Activated CD4-positive, alpha-beta T cell treated with anti-CD3 and anti-CD28 coated beads for 48 hours (primary cell): ENCODE measurements around the gene LRRC49.
"Not testable (repeated sequence)": the region's sequence is repeated elsewhere in the genome, so short reads cannot be mapped to it uniquely, and the experiment has no call there.

Source experiments
- DNase-seq: peaks from one replicate; pipeline ENCODE4 v3.0.0-alpha.2; 2020

The LRRC49 gene

DNA sequence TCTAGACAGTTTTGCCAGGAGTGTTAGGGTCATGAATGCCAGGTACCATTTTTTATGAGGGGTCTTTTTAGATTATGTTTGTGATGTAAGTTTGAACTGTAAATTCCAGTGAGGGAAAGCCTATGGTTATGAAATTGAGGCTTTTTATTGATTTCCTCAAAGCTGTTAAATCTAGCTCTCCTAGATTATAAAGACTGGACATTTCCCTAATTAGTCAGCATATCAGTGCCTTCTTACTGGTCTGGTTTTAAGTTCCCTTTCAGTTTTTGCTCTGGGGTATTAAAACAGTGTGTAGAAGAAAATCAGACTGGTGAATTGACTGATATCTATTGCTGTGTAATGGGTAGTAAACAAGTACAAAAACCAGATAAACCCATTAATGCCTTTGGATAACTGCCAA lies 39.2 kb downstream of the LRRC49 start:
- no peak for DNase-seq

DNA sequence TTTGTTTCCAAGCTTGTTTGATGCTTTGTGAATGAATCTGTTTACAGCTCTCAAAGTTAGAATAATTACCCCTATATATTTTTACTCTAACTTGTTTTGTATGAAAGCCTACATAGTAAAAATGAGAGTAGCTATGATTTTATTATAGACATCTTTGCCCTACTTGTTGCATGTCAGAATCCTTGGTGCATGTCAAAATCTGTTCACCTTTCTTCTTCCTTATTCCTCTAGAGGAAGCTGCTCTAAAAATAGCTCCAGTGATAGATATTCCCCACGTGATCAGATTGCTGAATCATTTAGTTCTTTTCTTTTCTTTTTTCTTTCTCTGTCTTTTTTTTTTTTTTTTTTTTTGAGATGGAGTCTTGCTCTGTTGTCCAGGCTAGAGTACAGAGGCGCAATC lies 39.8 kb downstream of the LRRC49 start:
- DNase-seq: no peak

DNA sequence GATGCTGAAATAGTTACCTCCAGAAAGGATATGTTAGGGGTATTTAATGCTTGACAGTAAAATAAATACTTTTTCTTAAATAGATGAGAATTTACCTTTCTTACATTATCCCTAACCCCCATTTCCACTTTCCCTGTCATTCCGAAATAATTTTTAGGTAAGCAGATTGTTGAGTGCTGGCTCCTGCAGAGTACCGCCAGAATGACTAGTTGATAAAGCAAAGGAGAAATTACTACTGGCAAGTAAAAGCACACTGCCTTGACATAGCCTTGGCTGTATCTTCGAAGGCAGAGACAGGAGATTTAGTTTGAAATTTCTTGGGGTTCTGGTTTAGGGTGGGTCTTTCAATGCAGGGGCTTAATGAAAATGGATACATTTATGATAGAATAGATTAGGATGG lies 40.8 kb downstream of the LRRC49 start:
- DNase-seq: no peak

DNA sequence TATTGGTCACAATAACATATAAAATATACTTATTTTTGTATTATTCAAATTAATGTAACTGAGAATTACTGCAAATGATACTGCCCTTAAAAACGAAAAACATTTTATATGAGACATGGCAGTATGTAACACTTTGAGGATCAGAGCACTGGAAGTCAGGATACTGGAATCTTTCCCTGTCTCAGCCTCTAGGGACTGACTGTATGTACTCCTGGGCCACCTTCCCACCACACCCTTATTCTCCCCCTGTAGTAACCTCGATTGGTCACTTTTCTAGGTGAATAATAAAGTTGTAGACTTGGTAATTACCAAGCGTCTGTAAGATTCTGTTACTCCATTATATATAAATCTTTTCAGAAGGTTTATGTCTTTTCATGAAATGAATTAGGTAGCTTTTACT lies 43.0 kb downstream of the LRRC49 start:
- DNase-seq: no peak

DNA sequence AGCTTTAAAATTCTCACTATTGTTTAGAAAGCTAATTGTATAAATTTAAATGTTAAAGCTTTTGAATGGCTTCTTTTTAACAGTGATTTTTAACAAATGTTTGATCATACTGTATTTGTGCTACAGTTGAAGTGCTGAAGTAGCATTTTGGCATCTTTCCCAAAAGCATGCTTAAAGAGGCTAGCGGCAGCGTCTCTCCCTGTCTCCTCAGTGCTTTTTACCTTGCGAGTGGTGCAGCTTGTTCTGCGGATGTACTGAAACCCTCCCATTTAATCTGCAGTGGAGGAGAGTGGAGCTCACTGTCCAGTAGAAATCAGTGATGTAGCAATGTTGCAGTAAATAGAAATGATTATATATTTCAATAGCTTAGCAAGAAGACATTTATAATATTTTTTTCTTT lies 43.7 kb downstream of the LRRC49 start:
- DNase-seq: no peak

DNA sequence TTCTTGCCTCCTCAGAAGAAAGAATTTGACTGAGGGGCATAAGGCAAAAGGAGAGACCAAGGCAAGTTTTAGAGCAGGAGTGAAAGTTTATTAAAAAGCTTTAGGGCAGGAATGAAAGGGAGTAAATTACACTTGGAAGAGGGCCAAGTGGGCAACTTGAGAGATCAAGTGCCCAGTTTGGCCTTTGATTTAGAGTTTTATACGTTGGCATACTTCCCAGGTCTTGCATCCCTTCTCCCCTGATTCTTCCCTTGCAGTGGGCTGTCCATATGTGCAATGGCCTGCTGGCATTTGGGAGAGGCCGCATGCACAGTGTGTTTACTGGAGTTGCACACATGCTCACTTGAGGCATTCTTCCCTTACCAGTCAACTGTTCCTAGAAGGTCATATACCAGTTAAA lies 50.7 kb downstream of the LRRC49 start:
- DNase-seq: not testable (repeated sequence)

DNA sequence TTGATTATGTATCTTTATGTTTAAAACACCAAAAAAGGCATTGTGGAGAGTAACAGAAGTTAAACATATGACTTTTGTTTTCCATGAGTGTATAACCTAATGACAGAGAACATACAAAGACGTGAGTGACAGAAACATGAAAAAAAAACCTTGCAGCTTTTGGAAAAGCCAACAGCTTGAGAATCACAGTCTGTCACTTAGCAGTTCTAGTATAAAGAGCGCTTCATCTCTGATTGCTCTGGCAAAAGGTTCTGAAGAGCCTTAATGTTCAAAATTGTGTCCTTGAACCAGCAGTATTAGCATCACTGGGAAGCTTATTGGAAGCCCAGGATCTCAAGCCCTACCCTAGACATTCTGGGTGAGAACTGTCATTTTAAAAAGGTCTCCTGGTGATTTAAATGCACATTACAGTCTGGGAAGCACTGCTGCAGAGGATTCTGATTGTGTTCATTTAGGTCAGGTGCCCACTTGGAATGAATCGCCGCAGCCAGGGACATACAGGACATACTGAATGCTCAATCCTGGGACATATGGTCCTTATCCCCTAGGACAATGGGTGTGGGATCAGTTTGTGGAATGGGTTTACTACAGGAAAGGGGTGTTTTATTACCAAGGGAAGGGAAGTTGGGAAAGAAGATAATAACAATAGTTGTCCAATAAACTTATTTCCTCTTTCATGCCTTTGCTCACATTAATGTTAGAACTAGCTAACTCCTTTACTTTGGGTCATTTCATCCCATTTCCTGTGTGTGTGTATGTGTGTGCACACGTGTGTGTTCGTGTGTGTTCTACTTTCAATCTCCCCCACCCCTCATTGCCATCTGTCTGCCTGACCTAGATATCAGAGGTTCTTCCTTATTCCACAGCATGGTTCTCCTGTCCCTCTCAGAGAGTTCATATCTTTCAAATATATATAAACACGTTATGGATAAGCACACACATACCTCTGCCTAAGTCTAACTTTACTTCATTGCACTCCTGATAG lies 55.0 kb downstream of the LRRC49 start:
- DNase-seq: no peak

DNA sequence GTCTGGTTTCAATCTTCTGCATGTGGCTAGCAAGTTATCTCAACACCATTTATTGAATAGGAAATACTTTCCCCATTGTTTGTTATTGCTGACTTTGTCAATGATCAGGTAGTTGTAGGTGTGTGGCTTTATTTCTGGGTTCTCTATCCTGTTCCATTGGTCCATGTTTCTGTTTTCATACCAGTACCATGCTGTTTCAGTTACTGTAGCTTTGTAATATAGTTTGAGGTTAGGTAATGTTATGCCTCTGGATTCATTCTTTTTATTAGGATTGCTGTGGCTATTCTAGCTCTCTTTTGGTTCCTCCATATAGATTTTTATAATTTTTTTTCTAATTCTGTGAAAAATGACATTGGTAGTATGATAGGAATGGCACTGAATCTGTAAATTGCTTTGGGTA lies 58.3 kb downstream of the LRRC49 start:
- no peak for DNase-seq

DNA sequence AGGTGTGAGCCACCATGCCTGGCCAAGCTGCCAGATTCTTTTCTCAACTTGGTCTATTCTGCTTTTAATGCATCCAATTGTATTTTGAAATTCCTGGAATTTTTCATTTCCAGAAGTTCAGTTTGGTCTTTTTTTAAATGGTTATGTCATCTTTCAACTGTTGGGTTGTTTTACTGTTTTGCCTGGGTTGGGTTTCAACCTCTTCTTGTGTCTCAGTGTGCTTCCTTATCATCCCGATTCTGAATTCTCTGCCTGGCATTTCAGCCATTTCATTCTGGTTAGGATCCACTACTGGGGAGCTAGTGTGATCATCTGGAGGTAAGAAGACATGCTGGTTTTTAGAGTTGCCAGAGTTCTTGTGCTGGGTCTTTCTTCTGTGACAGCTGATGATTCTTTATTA lies 61.5 kb downstream of the LRRC49 start:
- DNase-seq: no peak

DNA sequence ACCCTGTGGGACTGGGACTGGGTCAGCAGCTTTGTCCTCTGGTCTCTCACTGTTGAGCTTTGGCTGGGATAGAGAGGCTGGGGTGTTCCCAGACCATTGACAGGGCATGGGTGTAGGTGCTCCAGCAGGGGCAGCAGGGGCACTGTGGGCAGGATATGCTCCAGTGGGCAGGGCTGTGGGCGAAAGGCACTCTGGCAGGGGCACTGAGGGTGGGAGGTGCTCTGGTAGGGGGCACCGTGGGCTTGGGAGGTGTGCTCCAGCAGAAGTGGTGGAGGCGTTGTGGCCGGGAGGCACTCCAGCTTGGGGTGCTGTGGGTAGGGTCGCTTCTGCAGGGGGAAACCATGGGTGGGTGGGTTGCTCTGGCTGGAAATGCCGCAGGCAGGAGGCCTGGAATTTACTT lies 62.1 kb downstream of the LRRC49 start:
- no peak for DNase-seq

DNA sequence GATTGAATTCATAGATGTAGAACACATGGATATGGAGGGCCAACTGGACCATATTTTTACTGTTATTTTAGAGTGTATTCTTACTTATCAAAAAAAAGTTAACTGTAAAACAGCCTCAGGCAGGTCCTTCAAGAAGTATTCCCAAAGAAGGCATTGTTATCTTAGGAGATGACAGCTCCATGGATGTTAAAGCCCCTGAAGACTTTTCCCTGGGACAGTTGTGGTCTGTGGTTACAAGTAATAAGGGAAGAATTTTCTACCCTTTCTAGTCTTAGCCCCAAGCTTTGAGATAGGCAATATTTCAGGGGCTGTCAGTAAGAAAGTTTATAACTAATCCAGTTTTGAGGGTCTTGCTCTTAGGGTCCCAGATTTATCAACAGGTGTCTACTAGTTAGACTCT lies 62.5 kb downstream of the LRRC49 start:
- DNase-seq: no peak

DNA sequence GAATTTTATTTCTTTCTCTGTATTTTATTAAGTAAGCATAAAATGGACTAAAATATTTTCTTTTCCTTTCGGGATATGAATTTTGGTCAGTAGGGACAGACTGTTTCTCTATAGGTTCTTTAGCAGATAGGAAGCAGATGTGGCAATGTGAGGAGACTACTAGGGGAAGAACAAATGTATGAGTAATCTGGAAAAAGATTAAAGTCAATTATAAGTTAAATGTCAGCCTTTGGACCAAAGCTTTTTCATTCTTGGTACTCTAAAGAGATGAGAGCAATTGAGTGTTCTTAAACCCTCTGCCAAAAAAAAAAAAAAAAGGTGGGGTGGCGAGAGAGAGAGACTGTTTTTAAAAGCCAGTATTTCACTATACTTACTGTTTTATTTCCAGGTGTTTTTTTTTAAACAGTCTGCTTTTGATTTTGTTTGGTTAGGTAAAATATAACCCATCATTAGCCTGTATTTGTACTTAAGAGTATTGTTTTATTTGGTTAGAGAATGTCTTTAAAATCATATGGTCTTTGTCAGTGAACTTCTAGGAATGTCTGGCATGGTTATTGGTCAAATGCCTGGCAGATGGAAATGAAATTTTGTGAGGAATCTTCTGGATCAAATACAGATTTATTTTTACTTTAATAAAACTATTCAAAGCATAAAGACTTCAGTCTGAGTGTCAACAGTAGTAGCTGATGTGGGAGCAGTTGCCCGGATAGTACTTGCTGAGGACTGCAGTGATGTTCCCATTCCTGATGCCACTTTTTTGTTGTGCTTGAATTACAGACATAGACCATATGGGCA lies 63.8 kb downstream of the LRRC49 start:
- DNase-seq: no peak

DNA sequence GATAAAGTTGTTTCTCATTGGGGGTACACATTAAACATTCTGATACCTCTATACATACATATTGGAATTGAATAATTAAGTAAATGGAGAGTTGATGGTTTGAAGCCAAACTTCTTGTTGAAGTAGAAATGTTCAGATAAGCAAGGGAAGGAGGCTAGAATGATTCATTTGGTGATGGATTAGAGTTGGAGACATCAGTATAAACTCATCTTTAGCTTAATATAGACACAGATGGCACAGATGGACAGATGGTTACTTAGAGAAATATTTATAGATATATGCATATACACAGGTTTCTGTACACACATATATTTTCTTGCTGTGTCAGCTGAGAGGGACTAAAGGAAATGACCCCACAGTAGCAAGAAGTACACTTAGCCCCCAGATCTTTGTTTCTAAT lies 69.5 kb downstream of the LRRC49 start:
- no peak for DNase-seq

DNA sequence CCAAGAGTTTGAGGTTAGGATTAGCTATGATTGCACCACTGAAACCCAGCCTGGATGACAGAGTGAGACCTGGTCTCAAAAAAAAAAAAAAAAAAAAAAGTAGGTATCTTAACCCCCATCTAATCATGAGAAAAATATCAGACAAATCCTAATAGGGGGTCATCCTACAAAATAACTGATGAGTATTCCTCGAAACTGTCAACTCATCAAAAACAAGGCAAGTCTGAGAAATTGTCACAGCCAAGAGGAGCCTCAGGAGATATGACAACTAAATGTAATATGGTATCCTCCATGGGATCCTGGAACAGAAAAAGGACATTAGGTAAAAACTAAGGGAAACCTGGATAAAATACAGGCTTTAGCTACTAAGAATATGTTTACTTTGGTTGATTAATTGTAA lies 70.6 kb downstream of the LRRC49 start:
- no peak for DNase-seq

DNA sequence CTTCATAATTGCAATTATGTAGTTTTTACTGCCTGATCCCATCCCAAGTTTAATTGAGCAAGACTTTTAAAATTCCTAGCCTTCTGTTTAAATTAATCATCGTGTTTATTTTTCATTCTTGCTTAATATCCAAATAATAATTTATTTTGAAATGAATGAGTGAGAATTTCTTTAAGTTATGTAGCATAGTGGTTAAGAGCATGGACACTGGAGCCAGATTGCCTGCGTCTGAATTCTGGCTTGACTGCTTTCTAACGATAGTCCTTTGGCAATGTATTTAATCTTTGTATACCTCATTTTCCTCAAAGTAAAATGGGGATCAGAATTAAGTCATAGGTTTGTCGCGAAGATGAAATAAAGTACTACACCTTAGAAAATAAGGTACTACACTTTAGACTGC lies 71.4 kb downstream of the LRRC49 start:
- DNase-seq: no peak

DNA sequence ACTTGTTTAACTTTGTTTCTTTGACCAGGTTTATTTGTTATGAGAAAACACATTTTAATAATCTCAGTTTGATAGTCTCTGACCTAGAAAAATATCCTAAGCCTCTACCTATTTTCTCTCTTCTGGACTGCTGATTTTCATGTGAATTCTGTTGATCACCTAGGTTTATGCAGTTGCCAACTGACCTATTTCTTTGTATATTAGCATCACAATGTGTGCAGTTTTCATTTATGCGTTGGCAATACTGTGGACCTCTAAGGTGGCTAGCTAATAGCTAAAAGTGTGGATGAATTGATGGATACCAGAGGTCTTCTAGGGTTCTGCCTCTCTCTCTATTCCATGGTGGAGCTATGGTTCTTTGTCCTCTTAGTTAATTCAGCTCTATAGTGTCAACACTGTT lies 72.1 kb downstream of the LRRC49 start:
- DNase-seq: no peak

DNA sequence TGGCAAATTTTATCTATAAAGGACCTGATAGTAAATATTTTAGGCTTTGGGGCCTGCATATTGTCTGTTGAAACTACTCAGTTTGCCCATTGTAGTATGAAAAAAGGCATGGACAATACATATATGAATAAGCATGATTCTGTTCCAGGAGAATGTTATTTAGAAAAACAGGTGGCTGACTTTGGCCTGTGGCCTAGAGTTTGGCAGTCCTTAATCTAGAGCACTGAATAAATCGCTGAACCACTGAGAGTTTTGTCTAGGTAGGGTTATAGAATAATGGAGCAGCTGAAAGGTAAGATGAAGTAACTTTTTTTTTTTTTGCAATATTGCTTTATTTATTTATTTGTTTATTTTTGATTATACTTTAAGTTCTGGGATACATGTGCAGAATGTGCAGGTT lies 75.0 kb downstream of the LRRC49 start:
- DNase-seq: no peak

DNA sequence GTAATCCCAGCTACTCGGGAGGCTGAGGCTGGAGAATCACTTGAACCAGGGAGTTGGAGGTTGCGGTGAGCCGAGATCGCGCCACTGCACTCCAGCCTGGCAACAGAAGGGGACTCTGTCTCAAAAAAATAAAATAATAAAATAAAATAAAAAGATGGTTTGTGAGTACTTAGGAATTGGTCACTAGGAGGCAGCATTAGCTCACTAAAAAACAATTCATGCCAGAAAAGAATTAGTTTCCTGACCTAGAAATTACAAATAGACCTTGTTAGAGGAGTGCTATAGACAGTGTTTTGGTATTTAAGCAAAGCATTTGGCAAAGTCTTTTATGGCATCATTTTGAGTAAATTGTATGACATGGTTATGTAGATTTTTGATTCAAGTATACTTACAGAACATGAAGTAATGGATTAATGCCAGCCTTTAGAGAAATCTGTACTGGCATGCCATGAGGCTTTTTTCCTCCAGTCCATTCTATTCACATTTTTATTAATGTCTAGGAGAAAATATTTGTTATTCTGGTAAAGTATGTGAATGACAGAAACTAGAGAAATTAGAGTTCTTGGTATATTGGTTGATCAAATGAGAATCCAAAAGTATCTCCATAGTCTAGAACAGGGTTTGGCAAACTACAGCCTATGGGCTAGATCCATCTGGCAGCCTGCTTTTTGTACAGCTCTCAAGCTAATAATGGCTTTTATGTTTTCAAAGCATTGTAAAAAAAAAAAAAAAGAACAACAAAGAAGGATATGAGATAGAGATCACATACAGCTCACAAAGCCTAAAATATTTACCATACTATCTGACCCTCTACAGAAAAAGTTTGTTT lies 81.6 kb downstream of the LRRC49 start:
- no peak for DNase-seq

DNA sequence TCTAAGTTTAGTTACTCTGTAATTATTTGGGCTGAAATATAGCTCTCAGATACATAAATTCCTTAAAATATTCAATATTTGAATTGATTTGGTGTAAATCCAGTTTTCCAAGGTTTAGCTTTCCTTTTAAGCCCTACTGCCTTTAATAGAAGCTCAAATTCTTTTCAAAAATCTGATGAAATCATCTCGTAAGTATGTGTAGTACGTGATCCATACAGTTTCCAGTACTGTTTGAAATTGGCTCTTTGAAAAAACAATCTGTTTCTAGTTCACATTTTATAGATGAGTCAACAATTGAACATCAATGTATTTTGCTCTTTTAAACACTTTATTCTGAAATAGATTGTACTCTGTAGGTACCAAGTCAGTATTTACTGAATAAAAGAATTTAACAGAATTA lies 84.2 kb downstream of the LRRC49 start:
- no peak for DNase-seq

DNA sequence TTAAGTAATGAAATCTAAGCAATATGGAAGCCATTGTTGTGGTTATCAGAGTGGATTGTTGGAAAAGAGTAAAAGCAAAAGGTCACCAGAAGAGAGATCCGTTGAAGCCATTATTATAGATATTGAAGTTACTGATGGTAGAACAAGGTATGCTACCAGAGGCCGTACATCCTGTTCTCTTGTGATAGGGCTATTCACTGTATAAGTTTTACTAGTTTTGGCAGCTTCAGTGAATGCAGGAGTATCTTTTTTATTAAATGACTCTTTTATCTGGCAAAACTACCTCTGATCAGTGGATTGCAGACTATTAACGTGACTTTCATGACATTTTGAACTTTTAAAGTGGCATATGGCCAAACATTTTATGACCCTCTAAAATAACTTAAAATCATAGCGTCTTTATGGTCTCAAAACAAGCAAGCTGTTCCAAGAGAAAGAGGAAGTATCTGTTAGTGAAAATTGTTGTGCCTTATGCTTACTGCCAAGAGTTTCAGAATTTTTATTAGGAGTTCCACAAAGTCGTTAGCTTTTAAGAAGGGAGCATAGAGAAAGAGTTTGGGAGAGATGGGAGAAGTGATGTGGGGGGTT lies 102.9 kb downstream of the LRRC49 start:
- DNase-seq: no peak

DNA sequence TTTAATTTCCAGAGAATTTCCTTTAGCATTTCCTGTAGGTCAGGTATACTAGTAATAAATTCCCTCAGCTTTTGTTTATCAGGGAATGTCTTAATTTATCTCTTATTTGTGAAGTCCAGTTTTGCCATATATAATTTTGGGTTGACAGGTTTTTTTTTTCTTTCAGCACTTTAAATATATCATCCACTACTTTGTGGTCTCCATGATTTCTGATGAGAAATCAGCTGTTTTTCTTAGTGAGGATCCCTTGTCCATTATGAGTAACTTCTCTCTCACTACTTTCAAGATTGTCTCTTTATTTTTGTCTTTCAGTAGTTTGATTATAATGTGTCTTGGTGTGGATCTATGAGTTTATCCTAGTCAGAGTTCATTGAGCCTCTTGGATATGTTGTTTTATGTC lies 105.7 kb downstream of the LRRC49 start:
- DNase-seq: no peak

DNA sequence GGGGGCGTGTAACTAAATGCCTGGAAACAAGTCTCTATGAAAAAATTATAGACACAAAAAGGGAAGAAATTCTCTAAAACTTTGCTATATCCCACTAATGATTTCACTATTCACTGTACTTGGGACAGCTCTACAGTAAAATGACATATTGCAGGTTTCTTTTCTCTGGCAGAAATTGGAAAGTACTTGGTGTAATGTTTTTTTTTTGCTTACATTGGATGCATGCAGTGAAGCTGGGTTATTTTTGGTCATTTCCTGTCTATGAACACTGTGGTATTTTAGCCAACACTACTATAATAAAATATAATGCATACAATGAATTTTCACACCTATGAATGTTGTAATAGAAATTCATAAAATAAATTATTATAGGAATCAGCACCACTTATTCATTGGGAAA lies 109.7 kb downstream of the LRRC49 start:
- no peak for DNase-seq

DNA sequence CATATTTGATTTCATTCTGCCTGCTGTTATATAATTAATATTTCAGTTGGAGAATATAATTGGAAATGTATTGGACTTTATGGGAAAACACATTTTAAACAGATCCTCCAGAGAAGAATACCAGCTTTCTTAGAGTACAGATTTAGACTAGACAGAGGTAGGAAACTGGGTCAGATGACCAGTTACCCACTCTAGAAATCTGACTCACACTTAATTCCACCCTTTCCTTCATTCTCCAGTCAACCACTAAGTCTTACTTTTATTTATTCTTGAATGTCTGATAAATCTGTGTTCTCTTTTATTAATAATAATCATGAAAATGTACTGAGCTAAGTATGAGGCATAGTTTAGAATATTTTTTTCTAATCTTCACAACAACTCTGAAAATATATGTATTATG lies 110.7 kb downstream of the LRRC49 start:
- no peak for DNase-seq
